NCI-H146 treated with DMSO at 0.1 percent for 48 hours (cell line): Measurements from ENCODE around the gene CREBBP.

Experiments
- DNase-seq: peaks from one replicate; lab custom pipeline; 2025; ENCODE audit not compliant: unreplicated experiment; lab: John Stamatoyannopoulos, UW

The CREBBP gene

GRCh38 chr16:3856367-3857141, 24.0 kb downstream of the CREBBP start:
- DNase-seq = no peak

GRCh38 chr16:3854750-3855541, 25.6 kb downstream of the CREBBP start:
- no peak for DNase-seq

GRCh38 chr16:3850544-3850899, 30.0 kb downstream of the CREBBP start:
- DNase-seq = no peak

DNA sequence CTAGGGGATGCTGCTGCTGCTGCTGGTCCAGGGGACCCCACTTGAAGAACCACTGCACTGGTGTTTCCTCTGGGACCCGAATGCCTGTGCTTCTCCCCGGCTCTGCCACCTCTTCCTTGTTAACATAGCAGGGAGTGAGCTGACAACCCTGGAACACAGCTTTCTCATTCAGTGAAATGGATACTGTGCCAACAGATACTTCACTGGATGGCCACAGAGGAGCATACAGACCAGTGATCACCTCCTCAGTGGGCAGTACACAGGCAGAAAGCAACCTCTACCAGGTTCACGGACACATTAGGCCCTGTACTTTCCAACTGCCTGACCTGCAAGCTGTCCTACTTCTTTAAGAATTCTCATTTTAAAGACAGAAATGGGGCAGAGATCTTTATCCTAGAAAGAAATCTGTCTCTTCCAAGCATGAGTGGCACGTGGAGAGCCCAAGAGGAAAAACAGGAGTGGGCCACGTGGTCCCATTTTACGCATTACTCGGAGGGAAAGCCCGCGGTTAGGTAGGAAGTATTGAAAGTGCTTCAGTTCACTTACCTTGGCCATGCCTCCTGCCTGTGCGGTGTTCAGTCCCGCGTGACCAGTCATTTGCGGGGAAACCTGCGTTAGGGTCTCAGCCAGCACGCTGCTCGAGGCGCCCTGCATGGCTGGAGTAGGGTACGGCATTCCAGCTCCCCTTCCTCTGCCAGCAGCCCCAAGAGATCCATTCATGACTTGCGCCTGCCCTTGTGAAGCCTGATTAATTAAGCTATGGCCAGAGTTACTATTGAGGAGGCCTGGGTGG, 30.6 kb downstream of the CREBBP start:
- DNase-seq = no peak

GRCh38 chr16:3846595-3847091, 33.9 kb downstream of the CREBBP start:
- DNase-seq = no peak

DNA sequence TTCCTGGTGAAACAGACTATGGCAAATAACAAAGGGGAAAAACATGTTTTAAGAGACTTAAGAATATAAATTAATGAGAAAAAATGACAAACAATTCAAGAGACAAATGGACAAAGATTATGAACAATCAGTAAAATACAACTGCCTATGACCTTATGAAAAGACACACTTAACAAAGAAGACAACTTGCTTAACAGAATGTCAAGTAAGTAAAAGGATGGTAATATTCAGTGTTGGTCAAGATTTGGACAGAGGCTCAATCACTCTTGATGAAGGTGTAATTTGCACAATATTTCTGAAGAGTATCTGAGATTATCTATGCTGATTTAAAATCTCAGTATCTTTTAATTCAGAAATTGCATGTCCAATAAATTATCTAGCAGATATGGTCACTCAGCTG, 34.4 kb downstream of the CREBBP start:
- no peak for DNase-seq

GRCh38 chr16:3842994-3843393, 37.5 kb downstream of the CREBBP start:
- no peak for DNase-seq

GRCh38 chr16:3841729-3842508, 38.6 kb downstream of the CREBBP start:
- no peak for DNase-seq

DNA sequence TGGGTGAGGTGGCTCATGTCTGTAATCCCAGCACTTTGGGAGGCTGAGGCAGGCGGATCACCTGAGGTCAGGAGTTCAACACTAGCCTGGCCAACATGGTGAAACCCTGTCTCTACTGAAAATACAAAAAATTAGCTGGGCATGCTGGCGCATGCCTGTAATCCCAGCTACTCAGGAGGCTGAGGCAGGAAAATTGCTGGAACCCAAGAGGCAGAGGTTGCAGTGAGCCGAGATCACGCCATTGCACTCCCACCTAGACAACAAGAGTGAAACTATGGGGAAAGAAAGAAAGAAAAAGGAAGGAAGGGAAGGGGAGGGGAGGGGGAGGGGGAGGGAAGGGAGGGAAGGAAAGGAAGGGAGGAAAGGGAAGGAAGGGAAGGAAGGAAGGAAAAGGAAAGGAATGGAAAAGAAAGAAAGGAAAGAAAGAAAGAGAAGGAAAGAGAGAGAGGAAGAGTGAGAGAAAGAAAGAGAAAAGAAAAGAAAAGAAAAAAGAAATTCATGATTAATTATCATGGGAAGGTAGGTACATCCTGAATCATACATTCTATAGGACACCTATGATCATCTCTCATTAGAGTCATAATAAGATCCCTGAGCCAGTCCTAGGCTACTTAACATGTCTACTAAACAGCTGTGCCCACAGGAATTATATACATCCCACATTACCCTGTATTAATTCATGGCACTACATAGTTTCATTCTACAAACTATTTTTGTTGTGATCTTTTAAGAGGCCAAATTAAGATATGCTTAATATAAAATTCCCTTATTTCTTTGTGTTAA, 40.9 kb downstream of the CREBBP start:
- DNase-seq = no peak

DNA sequence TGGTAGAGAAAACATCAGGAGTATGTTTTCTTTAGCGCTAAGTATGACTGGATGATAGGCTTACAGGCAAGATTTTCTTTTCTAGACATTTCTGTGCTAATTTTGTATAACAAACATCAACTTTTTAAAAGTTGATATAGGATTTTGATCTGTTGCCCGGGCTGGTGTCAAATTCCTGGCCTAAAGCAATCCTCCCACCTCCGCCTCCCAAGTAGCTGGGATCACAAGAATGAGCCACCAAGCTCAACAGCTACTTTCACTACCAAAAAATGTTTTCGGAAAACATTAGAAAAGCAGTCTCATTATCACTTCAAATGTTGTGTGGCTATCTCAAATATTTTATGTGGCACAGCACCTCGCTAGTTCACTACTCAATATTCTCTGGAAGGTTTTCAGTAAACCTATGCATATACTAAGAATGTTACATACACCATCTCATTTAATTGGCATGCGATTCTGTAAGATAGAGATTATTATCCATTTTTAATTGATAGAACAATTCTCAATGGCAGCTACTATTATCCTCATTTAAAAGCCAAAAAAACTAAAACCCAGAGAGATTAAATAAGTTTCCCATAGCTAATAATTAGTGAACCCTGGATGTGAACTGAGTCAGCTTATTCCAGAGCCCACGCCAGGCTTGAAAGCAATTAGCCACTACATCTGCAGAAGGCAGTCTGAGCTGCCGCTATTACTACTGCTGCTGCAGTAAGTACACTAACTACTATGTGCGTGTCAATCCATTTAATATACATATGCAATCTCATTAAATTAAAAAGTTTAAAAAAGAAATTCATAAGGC, 41.7 kb downstream of the CREBBP start:
- DNase-seq = no peak

GRCh38 chr16:3837851-3838586, 42.5 kb downstream of the CREBBP start:
- no peak for DNase-seq

DNA sequence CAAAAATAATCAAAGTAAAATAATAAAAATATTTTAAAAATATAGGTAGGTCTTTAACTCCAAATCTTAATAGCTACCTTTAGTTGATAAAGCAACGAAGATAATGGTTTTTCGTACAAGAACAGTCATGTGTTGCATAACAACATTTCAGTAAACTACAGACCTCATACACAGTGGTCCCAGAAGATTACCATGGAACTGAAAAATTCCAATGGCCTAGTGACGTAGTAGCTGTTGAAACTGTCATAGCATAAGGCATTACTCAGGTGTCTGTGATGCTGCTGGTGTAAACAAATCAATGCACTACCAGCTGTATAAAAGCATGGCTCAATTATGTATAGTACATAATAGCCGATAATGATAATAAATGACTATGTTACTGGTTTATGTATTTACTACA, 43.9 kb downstream of the CREBBP start:
- DNase-seq = no peak

DNA sequence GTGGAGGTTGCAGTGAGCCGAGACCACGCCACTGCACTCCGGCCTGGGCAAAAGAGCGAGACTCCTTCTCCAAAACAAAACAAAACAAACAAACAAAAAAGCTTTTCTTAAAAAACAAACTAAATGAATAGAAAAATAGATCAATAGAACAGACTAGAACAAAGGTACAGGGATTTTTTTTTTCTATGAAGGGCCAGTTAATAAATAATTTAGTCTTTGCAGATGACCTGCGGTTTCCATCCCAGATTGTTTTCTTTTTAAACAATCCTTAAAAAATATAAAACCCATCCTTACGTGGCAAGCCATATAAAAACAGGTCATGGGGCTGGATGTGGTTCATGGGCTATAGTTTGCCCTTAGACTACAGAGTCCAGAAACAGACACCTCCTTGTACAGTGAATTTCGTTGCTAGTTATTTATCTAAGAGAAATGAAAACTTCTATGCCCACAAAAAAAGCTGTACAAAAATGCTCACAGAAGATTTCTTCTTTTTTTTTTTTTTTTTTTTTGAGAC, 45.4 kb downstream of the CREBBP start:
- DNase-seq = no peak

GRCh38 chr16:3832668-3833067, 47.8 kb downstream of the CREBBP start:
- DNase-seq = no peak

DNA sequence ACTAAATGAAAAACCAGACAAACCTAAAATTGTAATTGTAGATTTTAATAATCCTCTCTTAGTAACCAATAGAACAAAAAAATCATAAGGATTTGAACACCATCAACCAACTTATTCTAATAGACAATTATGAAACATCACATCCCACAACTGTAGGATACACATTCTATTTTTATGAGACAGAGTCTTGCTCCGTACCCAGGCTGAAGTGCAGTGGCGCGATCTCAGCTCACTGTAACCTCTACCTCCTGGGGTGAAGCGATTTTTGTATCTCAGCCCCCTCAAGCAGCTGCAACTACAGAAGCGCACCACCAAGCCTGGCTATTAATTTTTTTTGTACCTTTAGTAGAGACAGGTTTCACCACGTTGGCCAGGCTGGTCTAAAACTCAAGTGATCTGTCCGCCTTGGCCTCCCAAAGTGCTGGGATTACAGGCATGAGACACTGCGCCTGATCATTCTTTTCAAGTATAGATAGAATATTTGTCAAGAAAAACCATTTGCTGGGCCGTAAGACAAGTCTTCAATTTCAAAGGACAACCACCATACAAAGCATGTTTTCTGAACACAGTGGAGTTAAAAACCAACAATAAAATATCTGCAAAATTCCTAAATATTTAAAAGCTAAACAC, 49.8 kb downstream of the CREBBP start:
- DNase-seq = no peak

GRCh38 chr16:3829631-3830536, 50.6 kb downstream of the CREBBP start:
- DNase-seq = no peak

DNA sequence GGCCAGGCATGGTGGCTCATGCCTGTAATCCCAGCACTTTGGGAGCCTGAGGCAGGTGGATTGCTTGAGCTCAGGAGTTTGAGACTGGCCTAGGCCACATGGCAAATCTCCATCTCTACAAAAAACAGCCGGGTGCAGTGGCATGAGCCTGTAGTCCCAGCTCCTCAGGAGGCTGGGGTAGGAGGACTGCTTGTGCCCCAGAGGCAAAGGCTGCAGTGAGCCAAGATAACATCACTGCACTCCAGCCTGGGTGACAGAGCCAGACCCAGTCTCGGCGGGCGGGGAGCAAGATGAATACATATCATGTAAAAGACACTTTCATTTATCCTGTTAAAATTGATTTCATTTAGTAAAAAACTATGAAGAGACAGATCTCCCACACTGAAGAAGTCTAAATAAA, 54.6 kb downstream of the CREBBP start:
- DNase-seq = no peak
